NB4 (cell line): ENCODE results near the gene MAPK4.

Experiments used
- DNase-seq: peaks from one replicate; pipeline ENCODE4 v3.0.0; 2010; ENCODE audit warnings: low read depth
- H3K4me3 ChIP-seq: one replicate; pipeline ENCODE4 v1.5.1; 2011; ENCODE audit warnings: mild to moderate bottlenecking, low read depth, low read length, moderate library complexity
- CTCF ChIP-seq: IDR thresholded peaks from one replicate; pipeline ENCODE4 v1.5.1; 2012; ENCODE audit warnings: low read depth, low read length
- MAX ChIP-seq: IDR thresholded peaks from 2 replicates; pipeline ENCODE4 v1.6.1; 2011; ENCODE audit warnings: low read depth, low read length
- MYC ChIP-seq: IDR thresholded peaks from 2 replicates; pipeline ENCODE4 v1.6.1; 2011; ENCODE audit warnings: low read depth, low read length
- POLR2A ChIP-seq: IDR thresholded peaks from 2 replicates; pipeline ENCODE4 v1.6.1; 2011; ENCODE audit warnings: mild to moderate bottlenecking; ENCODE audit not compliant: insufficient read length; ENCODE audit errors: extremely low read depth

The MAPK4 gene

GRCh38 chr18:50610349-50610748, 50.5 kb downstream of the MAPK4 start:
- peak; percentile 44 for TF ChIP-seq CTCF
- no peak for TF ChIP-seq POLR2A
- no peak for TF ChIP-seq MAX
- no peak for TF ChIP-seq MYC
- no peak overlapping the region for H3K4me3 ChIP-seq
- DNase-seq: peak; percentile 21

- TF ChIP-seq POLR2A (no peak), CTCF (no peak), MAX (no peak), MYC (no peak)
- no peak overlapping the region for H3K4me3 ChIP-seq
- DNase-seq: no peak
These were observed 51.6 kb downstream of the MAPK4 start for GRCh38 chr18:50611529-50611941.

- peak; percentile 56 for DNase-seq
- TF ChIP-seq POLR2A (no peak), MYC (no peak), CTCF (no peak), MAX (no peak)
These were observed 55.0 kb downstream of the MAPK4 start for GRCh38 chr18:50614838-50615237.

GRCh38 chr18:50616484-50617048, 56.7 kb downstream of the MAPK4 start:
- TF ChIP-seq MYC (no peak), CTCF (no peak), POLR2A (no peak), MAX (no peak)
- H3K4me3 ChIP-seq: no peak overlapping the region
- DNase-seq: no peak

More at GRCh38 chr18:50614838-50615237, 55.0 kb downstream of the MAPK4 start:
- no peak overlapping the region for H3K4me3 ChIP-seq

GRCh38 chr18:50619861-50620275, 60.0 kb downstream of the MAPK4 start:
- no peak for TF ChIP-seq CTCF
- no peak for TF ChIP-seq MYC
- TF ChIP-seq POLR2A: no peak
- no peak for TF ChIP-seq MAX
- no peak overlapping the region for H3K4me3 ChIP-seq
- DNase-seq: no peak

- DNase-seq: no peak
- TF ChIP-seq POLR2A: no peak
- TF ChIP-seq MYC: no peak
- TF ChIP-seq CTCF: no peak
- TF ChIP-seq MAX: no peak
- no peak overlapping the region for H3K4me3 ChIP-seq
These were observed 60.4 kb downstream of the MAPK4 start for GRCh38 chr18:50620319-50620718.
